GM12872 (cell line): Measurements from ENCODE around the gene ARL14.

Experiments
- TF ChIP-seq, protein P1 (sequence below): IDR thresholded peaks from 3 replicates; pipeline ENCODE4 v1.5.1; 2011; ENCODE audit warnings: low read depth, mild to moderate bottlenecking, low read length, moderate library complexity; ENCODE audit not compliant: insufficient read depth

Gene ARL14

GRCh38 chr3:160676547-160677303 is at the start of gene ARL14:
ARL14 (plus strand) TSS chr3:160677160; CDS start chr3:160677347, 187 bp downstream.
- TF ChIP-seq, protein P1, sequence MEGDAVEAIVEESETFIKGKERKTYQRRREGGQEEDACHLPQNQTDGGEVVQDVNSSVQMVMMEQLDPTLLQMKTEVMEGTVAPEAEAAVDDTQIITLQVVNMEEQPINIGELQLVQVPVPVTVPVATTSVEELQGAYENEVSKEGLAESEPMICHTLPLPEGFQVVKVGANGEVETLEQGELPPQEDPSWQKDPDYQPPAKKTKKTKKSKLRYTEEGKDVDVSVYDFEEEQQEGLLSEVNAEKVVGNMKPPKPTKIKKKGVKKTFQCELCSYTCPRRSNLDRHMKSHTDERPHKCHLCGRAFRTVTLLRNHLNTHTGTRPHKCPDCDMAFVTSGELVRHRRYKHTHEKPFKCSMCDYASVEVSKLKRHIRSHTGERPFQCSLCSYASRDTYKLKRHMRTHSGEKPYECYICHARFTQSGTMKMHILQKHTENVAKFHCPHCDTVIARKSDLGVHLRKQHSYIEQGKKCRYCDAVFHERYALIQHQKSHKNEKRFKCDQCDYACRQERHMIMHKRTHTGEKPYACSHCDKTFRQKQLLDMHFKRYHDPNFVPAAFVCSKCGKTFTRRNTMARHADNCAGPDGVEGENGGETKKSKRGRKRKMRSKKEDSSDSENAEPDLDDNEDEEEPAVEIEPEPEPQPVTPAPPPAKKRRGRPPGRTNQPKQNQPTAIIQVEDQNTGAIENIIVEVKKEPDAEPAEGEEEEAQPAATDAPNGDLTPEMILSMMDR, result no peak

DNA sequence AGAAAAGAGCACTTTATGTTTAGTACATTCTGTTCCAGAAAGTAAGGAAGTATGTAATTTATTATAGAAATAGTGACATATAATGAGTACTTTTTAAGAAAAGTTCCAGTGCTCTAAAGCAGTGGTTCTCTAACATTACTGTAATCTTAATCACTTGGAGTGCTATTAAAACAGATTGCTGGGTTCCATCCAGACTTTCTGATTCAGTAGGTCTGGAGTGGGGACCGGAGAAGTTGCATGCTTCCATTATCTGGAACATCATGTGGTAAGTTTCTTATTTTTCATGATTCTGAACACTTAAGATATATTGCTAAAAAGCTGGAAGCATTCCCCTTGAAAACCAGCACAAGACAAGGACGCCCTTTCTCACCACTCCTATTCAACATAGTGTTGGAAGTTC is 47.5 kb upstream of the ARL14 start:
- TF ChIP-seq, protein P1, result no peak

DNA sequence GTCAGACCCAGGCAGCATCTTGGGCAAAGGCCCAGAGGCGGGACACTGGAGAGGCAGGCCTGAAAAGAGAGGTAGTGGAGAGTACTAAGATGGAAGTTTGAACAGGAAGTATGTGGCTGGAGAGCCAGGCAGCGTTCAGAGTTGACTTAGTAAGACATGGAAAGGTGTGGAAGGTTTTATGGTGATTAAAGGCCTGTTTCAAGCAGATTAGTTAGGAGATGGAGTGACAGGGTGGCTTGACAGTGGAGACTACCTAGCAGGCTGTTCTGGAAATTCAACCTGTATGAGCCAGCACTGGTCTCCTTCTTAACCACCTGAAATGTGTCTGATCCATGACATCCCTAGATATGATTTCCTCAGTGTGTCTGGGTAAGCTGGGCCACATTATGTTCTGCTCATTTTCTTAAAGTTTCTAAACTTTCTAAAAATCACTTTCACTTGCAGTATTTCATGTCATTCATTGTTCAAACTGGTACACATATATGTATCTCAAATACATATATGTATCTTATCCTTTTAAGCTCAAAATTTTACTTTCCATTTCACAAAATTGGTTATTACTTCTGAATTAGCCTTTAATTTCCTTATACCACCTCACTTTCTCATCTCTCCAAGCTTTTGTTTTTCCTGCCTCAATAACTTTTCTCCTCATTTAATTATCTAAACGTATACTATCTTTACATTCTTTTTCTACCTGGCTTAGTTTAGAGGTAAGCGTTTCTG is 43.4 kb upstream of the ARL14 start:
- TF ChIP-seq, protein P1, result no peak

DNA sequence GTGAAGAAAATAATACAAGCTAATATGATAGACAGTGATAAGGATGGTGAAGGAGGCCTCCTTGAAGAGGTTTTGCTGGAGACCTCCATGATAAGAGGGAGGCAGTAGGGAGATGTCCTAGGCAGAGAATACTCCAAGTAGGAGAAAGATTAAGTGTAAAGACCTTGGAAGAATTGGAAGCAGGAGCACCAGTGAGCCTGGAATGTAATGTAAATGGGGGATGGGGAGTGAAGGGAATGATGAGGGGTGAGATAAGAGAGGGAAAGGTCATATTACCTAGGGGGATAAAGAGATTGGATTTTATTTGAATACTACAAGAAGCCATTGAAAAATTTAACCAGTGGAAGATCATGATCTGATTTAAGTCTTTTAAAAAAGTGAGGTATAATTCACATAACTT is 41.7 kb upstream of the ARL14 start:
- TF ChIP-seq, protein P1, result no peak

DNA sequence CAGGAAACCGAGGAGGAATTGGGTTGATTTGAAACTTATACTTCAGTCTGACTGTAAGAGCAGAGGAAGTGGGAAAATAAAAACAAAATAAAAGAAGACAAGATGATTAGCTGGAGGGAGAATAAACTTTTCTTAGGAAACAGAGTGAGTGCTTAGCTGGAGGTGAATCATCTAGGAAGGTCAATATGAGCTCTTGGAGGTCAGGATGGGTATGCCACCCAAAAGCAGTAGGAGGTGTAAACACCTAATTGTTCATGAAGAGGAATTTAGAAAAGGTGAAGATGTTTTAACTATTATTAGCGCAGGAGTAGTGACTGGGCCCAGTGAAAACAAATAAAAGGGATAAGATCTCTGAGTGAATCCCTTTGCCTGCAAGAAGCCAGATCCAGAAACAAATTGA is 39.9 kb upstream of the ARL14 start:
- TF ChIP-seq, protein P1, result no peak

DNA sequence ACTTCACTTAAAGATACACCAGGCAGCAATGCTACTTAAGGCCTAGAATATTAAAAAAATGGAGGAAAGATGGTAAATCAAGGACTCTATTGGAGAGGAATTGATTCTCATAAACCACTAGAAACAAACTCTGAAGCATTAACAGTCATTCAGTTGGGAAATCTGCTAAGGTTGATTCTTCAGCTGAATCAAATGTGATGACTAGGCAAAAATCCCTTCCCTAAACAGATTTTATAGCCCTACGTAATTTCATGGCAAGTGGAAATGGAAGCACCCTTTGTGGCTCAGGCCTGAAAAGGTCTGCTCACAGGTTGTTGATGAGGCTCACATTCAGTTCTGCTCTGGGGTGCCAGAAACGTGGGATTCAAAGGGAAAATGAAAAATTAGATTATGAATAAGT is 38.8 kb upstream of the ARL14 start:
- TF ChIP-seq, protein P1, result no peak

DNA sequence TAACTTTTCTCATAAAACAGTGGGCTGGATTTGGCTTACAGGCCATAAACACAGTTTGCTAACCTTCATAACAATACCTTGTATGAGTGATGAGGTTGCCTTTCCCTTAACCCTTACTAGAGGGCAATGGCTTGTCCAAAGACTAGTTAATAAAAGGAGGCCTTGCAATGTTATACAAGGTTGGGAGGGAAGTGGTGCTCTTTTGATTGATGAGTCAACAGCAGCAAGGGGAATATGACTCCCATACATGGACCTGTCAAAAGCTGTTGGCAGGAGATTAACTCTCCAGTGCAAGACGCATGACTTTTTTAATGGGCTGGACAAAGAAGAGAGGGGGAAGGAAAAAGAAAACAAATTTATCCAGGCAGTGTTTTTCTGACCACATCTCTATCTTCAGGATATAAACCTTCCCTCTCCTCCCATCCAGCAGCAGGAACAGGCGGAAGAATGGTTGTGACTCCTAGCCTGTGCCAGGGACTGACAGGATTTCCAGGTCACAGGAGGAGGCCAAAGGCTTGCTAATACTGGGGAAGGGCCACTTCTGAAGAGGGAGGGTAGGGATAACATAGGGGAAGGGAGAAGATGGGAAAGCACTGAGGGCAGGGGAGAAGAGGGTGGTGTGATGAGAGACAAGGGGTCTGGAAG is 35.2 kb upstream of the ARL14 start:
- TF ChIP-seq, protein P1, result no peak
